Muscle of back (tissue), 13 donors: Measurements from ENCODE around the gene FBP2. TPM values are rescaled to one million over a fixed set of nuclear protein-coding genes. Genes with fewer than 3 reads are reported as not detected.

Source experiments
- DNase-seq, 3 donors: peaks; one replicate each; pipeline versions ENCODE4 v3.0.0 to v3.0.0-alpha.2; 2013
- long read RNA-seq, 9 donors: transcript quantifications; one replicate each; lab custom pipeline, GENCODE V29; 2026
- polyA plus RNA-seq, 10 donors: library from polyadenylated mRNA; unstranded; fragments of 120-200 nt; gene quantifications; one replicate each; pipeline ENCODE4 v1.2.1, GENCODE V29; 2013; ENCODE audit not compliant: insufficient read length in 10 of 10

Gene FBP2
- polyA plus RNA-seq = 10 to 100 TPM; 27.0 to 89.1 (median 56.7) TPM
- long read RNA-seq, donor 1, transcript FBP2-201 (7 exons, 1,305 nt) = major isoform, 31 of 31 reads
- long read RNA-seq, donor 1, partial matches to known transcripts = 0 of 31 reads
- long read RNA-seq, donor 1, other reads (novel, unspliced or antisense) = 0 of 31 reads
- long read RNA-seq, donor 2, transcript FBP2-201 (7 exons, 1,305 nt) = major isoform, 14 of 14 reads
- long read RNA-seq, donor 2, partial matches to known transcripts = 0 of 14 reads
- long read RNA-seq, donor 2, other reads (novel, unspliced or antisense) = 0 of 14 reads
- long read RNA-seq, donor 3 = 0 reads
- long read RNA-seq, donor 4, transcript FBP2-201 (7 exons, 1,305 nt) = major isoform, 8 of 8 reads
- long read RNA-seq, donor 4, partial matches to known transcripts = 0 of 8 reads
- long read RNA-seq, donor 4, other reads (novel, unspliced or antisense) = 0 of 8 reads
- long read RNA-seq, donor 5, transcript FBP2-201 (7 exons, 1,305 nt) = major isoform, 14 of 14 reads
- long read RNA-seq, donor 5, partial matches to known transcripts = 0 of 14 reads
- long read RNA-seq, donor 5, other reads (novel, unspliced or antisense) = 0 of 14 reads
- long read RNA-seq, donor 6, transcript FBP2-201 (7 exons, 1,305 nt) = major isoform, 16 of 16 reads
- long read RNA-seq, donor 6, partial matches to known transcripts = 0 of 16 reads
- long read RNA-seq, donor 6, other reads (novel, unspliced or antisense) = 0 of 16 reads
- long read RNA-seq, donor 7, transcript FBP2-201 (7 exons, 1,305 nt) = major isoform, 14 of 14 reads
- long read RNA-seq, donor 7, partial matches to known transcripts = 0 of 14 reads
- long read RNA-seq, donor 7, other reads (novel, unspliced or antisense) = 0 of 14 reads
- long read RNA-seq, donor 8, partial matches to known transcripts = 0 of 4 reads
- long read RNA-seq, donor 8, other reads (novel, unspliced or antisense) = 0 of 4 reads
- long read RNA-seq, donor 9, partial matches to known transcripts = 0 of 1 reads
- long read RNA-seq, donor 9, other reads (novel, unspliced or antisense) = 0 of 1 reads

DNA sequence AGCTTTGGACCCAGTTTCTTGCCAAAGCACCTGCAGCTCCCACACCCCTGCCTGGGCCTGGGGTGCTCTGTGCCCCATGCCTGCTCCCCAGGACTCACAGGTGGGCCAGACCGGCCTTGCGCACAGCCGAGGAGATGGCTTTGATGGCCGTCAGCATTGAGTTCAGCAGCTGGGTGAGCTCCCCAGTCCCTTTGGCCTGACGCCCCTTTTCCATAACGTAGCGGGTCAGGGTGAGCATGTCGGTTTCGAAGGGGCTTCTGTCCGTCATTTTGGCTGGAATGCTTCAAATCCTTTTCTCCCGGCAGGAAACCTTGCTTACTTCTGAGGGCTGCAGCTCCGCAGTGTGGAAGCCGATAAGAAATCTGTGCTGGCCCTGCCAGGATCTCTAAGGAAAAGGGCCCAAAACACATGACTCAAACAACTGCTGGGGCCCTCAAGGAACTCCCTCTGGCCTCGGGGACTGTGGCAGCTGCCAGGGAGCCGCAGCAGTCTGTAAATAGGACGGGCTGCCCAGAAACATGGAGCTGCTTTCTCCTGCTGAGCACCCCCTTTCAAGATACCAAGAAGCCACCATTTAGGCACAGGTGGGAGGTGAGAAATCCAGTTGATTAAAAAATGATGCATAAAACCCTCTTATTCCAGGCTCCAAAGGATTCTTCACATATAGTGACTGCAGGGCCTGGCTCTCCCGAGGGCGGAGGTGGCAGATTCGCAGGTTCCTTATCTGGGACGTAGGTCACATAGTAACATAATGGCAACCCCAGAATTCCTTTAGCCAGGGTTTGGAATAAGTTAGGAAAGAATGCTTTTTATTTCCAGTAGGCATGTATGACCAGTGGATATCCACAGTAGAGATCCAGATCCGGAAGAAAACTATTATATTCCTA, at the start of gene FBP2:
TSS of gene FBP2 (minus strand) at position 366 of the 887 bp plus-strand sequence. CDS start at position 268, 98 bp downstream.
- DNase-seq = no peak

DNA sequence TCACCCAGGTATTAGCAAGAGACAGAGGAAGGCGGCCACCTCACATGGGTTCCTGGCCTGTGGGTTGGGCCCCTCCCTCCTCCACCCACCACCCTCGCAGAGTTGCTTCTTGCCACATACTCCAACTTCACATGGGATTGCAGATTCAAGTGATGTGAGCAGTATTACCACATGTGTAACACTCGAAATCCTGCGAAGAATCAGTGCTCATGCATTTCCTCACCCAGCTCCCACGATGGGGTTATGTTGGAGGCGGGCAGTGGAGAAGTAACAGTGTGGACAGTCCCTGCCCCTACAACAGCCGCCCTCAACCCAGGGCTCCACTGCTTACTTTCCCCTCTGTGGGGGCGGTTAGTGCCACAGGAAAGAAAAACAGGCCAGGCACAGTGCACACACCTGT, 49.6 kb upstream of the FBP2 start:
- DNase-seq = no peak

DNA sequence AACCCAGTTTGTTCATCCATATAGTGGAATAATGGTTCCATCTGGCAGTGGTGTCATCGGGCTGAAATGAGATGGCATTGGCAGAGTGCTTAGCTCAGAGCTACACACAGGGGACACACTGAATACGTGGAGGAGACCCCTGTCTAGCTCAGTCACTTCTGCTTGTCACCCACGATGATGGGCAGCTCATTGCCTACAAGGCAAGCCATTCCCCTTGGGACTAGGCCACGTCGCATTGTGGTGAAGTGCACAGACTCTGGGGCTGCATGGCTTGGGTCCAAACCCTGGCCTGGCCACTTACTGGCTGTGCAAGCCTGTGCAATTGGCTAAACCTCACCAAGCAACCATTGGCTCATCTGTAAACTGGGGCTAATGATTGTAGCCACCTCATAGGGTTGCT, 48.9 kb upstream of the FBP2 start:
- no peak for DNase-seq

DNA sequence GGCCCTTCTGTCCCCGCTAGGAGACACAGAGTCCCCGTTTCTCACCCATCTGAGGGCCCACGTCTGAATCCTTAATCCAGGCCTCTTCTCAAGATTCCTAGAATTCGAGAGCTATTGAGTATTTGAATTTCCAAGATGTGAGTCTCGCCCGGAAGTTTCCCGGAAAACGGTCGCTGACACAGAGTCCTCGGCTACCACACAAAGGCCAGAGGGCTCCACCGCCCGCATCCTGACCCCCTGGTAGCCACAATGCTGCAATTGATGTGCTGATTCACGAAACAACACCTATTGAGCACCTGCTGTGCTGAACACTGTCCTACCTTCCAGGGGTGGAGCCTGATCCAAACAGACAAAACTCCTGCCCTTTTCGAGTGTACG, 46.4 kb upstream of the FBP2 start:
- DNase-seq = peak in 1 of 3 donors; percentile 22

DNA sequence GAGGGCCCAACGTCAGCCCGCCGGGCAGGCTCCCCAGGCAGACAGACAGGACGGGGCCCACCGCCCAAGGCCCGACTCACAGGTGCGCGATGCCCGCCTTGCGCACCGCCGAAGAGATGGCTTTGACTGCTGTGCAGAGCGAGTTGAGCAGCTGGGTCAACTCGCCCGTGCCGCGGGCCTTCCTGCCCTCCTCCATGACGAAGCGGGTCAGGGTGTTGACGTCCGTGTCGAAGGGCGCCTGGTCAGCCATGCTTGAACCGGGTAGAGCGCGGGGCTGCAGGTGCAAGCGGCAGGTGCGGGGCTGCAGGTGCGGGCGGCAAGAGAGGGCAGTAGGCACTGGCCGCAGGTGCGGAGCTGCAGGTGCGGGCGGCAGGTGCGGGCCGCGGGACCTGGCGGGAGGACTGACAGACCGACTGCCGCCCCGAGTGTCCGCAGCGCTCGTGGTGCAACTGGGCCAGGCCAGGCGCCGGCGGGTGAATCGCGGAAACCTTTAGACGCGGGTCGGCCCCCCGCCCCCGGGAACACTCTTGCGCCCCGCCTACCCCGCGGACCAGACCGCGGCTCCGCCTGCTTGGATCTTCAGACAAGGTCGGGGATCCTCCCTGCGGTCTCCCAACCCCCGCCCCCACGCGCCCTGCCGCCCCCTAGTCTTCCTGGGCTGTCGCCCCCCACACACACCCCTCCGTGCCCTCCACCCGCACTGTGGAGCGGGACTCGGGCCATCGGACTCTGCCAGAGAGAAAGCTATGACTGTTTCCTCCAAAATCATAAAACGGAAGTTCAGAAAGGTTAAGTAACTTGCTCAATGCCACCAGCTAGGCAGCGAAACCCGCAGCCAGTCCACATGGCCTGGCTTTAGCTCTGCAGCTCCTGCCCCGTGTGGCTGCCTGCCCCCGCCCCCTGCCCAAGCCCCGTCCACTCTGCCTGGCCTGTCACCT, 45.7 kb upstream of the FBP2 start, which contains the start of gene FBP1:
TSS of gene FBP1 (minus strand) at position 458 of the 938 bp plus-strand sequence. CDS start at position 250, 208 bp downstream.
- peak in 2 of 3 donors; percentile 26 to 58 for DNase-seq

- DNase-seq = no peak
These were observed 44.9 kb upstream of the FBP2 start for GRCh38 chr9:94638335-94639060.

- peak in 2 of 3 donors; percentile 62 to 74 for DNase-seq
These were observed 39.1 kb upstream of the FBP2 start for GRCh38 chr9:94632737-94633136.

- DNase-seq = no peak
These were observed 38.0 kb upstream of the FBP2 start for GRCh38 chr9:94631599-94631998.

DNA sequence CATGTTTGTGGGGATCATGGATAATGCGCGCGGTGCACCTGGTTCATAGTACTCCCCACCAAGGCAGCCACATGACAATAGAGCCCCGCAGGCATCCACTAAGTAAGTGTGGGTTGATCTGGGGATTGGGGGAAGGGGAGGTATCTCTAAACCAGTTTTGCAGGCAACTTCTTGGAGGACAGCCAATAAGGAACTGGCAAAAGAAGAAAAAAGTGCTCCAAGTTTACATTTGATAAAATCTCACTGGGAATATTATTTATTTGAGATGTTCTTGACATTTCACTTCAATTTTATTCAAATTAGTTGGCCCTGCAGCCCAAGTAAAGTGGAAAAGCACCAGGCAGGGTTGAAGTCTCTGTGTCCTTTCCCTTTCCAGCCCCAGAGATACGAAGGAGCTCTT, 37.2 kb upstream of the FBP2 start:
- no peak for DNase-seq

- no peak for DNase-seq
These were observed 36.7 kb upstream of the FBP2 start for GRCh38 chr9:94630281-94630680.

- DNase-seq = no peak
These were observed 33.7 kb upstream of the FBP2 start for GRCh38 chr9:94627287-94627686.

DNA sequence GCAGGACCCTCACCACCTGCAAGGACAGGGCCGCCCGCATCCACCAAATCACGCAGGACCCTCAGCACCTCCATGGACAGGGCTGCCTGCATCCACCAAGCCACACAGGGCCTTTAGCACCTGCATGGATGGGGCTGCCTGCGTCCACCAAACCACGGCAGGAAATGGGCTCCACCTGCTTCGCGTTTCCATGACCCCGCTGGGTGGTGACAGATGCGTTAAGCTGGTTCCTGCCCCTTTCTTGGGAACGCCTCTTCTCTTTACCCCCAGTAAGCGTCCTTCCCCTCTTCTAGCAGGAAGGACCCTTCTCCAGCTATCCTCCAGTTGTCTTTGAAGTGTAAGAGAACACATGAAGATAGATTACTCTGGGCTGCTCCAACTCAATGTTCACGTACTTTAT, 32.2 kb upstream of the FBP2 start:
- no peak for DNase-seq

DNA sequence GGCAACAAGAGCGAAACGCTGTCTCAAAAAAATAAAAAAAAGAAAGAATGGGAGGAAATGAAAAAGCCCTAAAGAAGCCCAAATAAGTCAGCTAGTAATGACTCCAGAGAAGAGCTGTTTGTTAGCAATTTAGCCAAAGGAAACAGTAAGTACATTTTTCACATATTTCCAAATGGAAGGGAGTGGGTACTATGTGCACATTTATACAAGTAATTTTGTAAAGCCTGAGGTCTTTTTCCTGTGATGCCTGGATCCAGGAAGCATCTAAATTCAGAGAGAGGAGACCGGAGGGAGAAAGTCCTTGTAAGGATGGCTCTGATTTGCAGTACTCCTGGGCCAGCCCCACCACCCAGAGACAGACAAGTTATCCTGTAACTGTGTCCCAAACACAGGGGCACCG, 31.0 kb upstream of the FBP2 start:
- no peak for DNase-seq

DNA sequence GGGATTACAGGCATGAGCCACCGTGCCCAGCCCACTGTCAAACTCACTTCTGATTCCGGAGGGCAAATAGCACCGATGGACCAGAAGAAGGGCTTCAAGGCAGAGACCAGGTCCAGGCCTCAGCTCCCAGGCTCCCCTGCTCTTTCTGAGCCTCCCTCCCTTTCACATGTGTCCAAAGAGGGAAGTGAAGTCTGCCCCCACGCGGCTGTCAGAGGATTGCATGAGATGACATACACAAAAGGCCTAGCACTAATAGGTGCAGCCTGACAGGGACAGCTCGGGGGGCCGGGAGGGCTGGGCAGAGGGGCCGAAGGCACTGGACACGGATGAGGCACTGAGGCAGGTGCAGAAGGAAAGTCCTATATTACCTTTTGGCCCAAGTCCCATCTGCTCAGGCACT, 29.6 kb upstream of the FBP2 start:
- no peak for DNase-seq

GRCh38 chr9:94622087-94622800, 28.6 kb upstream of the FBP2 start:
- no peak for DNase-seq

GRCh38 chr9:94619026-94619425, 25.4 kb upstream of the FBP2 start:
- DNase-seq = no peak

DNA sequence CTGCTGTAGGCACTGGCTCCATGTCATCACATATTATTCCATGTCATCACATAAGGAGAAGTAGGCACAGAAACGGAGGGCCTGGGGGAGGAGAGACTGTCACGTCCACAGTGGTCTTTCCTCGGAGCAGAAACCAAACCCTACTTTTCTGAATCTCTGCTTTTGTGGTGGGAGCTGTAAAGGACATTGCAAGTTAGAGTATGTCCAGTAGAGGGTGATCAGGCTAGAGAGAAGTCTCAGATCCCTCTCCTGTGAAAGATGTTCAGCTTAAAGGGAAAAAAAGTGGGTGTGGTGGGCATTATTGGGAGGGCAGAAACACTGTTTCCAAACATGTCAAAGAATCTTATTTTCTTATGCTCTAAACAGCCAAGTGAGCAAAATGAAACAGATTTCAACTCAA, 19.4 kb upstream of the FBP2 start:
- DNase-seq = no peak

GRCh38 chr9:94612071-94612470, 18.4 kb upstream of the FBP2 start:
- no peak for DNase-seq

- no peak for DNase-seq
These were observed 18.0 kb upstream of the FBP2 start for GRCh38 chr9:94611638-94612068.
